Endothelial cell of umbilical vein (primary cell): ENCODE results near the gene STRBP.

ENCODE experiments used
- CTCF ChIP-seq, 2 donors: IDR thresholded peaks; 1 replicate in 1 of 2; 2 replicates in 1 of 2; pipeline ENCODE4 v1.5.1; 2011; ENCODE audit warnings: low read length in 2 of 2, mild to moderate bottlenecking in 2 of 2, moderate library complexity in 2 of 2, control low read depth in 1 of 2, inconsistent platforms in 1 of 2, low read depth in 1 of 2; ENCODE audit not compliant: insufficient read depth in 1 of 2; ENCODE audit errors: extremely low read depth in 1 of 2
- EZH2 ChIP-seq: IDR thresholded peaks from 2 replicates; pipeline ENCODE4 v1.6.1; 2012; ENCODE audit warnings: borderline replicate concordance, low read depth, mild to moderate bottlenecking, moderate library complexity, low read length, inconsistent platforms; ENCODE audit not compliant: severe bottlenecking
- JUN ChIP-seq: IDR thresholded peaks from 2 replicates; pipeline ENCODE4 v1.6.1; 2011; ENCODE audit warnings: borderline replicate concordance, low read depth; ENCODE audit not compliant: insufficient read length, insufficient read depth
- MYC ChIP-seq: IDR thresholded peaks from one replicate; pipeline ENCODE4 v1.6.1; 2011; ENCODE audit warnings: mild to moderate bottlenecking, low read depth, low read length
- POLR2A ChIP-seq: IDR thresholded peaks from 2 replicates; pipeline ENCODE4 v1.6.1; 2012; ENCODE audit warnings: low read depth, mild to moderate bottlenecking, control low read depth, low read length
- POLR2AphosphoS5 ChIP-seq: IDR thresholded peaks from 2 replicates; pipeline ENCODE4 v1.6.1; 2012; ENCODE audit warnings: low read depth, mild to moderate bottlenecking, control low read depth, low read length, moderate library complexity; ENCODE audit not compliant: insufficient read depth
- TF ChIP-seq, protein P1 (sequence below): IDR thresholded peaks from 2 replicates; pipeline ENCODE4 v1.6.1; 2011; ENCODE audit not compliant: insufficient read depth, insufficient read length

- TF ChIP-seq CTCF (IDR thresholded peaks at IDR 0.05; ENCODE audit: extremely low read depth in 1 of 2, insufficient read depth in 1 of 2, low read depth in 1 of 2, low read length in 2 of 2), result no peak
- TF ChIP-seq EZH2, result no peak
- TF ChIP-seq JUN, result peak; percentile 14
- TF ChIP-seq, protein P1, sequence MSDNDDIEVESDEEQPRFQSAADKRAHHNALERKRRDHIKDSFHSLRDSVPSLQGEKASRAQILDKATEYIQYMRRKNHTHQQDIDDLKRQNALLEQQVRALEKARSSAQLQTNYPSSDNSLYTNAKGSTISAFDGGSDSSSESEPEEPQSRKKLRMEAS, result no peak
- no peak for TF ChIP-seq POLR2A
- TF ChIP-seq POLR2AphosphoS5, result no peak
- no peak for TF ChIP-seq MYC
Measured at GRCh38 chr9:123162791-123163345, 105.5 kb downstream of the STRBP start.
